ENCODE measurements around the gene ADGRD2.
A peak's percentile ranks its signal among the peaks of the same experiment; 100 is the strongest.

Gene ADGRD2

GRCh38 chr9:124439686-124440243, 10.5 kb upstream of the ADGRD2 start:
- H3K4me3 ChIP-seq (ENCODE audit: low read depth in 1 of 2, low read length in 2 of 2) = no peak overlapping the region
- no peaks in the 10 kb centered on the region for H3K27me3 ChIP-seq (ENCODE audit: low read depth, low read length)
- no peaks in the 10 kb centered on the region for H3K36me3 ChIP-seq (ENCODE audit: control insufficient read depth in 1 of 2, insufficient read depth in 2 of 2, low read length in 2 of 2)
- H3K4me1 ChIP-seq (ENCODE audit: control insufficient read depth in 1 of 2, insufficient read depth in 2 of 2, low read length in 2 of 2) = no peaks in the 10 kb centered on the region
- no peak overlapping the region for H3K27ac ChIP-seq (ENCODE audit: low read length)
- peaks cover 0 to 5% of the 10 kb centered on the region in 2 donors for H3K9me3 ChIP-seq (ENCODE audit: control insufficient read depth in 1 of 2, low read length in 2 of 2)

- Histone ChIP-seq H3K27ac (ENCODE audit: low read length) (no peak overlapping the region), H3K4me3 (ENCODE audit: low read depth in 1 of 2, low read length in 2 of 2) (no peak overlapping the region), H3K27me3 (ENCODE audit: low read depth, low read length) (no peaks in the 10 kb centered on the region), H3K4me1 (ENCODE audit: control insufficient read depth in 1 of 2, insufficient read depth in 2 of 2, low read length in 2 of 2) (no peaks in the 10 kb centered on the region), H3K36me3 (ENCODE audit: control insufficient read depth in 1 of 2, insufficient read depth in 2 of 2, low read length in 2 of 2) (no peaks in the 10 kb centered on the region), H3K9me3 (ENCODE audit: control insufficient read depth in 1 of 2, low read length in 2 of 2) (peaks cover 0 to 5% of the 10 kb centered on the region in 2 donors)
These were observed 9.5 kb upstream of the ADGRD2 start for GRCh38 chr9:124440786-124441185.

- H3K27me3 ChIP-seq (ENCODE audit: low read depth, low read length) = no peaks in the 10 kb centered on the region
- H3K9me3 ChIP-seq (ENCODE audit: control insufficient read depth in 1 of 2, low read length in 2 of 2) = peaks cover 0 to 5% of the 10 kb centered on the region in 2 donors
- H3K36me3 ChIP-seq (ENCODE audit: control insufficient read depth in 1 of 2, insufficient read depth in 2 of 2, low read length in 2 of 2) = no peaks in the 10 kb centered on the region
- no peak overlapping the region for H3K4me3 ChIP-seq (ENCODE audit: low read depth in 1 of 2, low read length in 2 of 2)
- H3K4me1 ChIP-seq (ENCODE audit: control insufficient read depth in 1 of 2, insufficient read depth in 2 of 2, low read length in 2 of 2) = no peaks in the 10 kb centered on the region
- H3K27ac ChIP-seq (ENCODE audit: low read length) = no peak overlapping the region
These were observed 9.0 kb upstream of the ADGRD2 start for GRCh38 chr9:124441291-124441690.

GRCh38 chr9:124442379-124442778, 7.9 kb upstream of the ADGRD2 start:
- Histone ChIP-seq H3K27me3 (ENCODE audit: low read depth, low read length) (no peaks in the 10 kb centered on the region), H3K36me3 (ENCODE audit: control insufficient read depth in 1 of 2, insufficient read depth in 2 of 2, low read length in 2 of 2) (no peaks in the 10 kb centered on the region), H3K4me3 (ENCODE audit: low read depth in 1 of 2, low read length in 2 of 2) (no peak overlapping the region), H3K9me3 (ENCODE audit: control insufficient read depth in 1 of 2, low read length in 2 of 2) (peaks cover 0 to 5% of the 10 kb centered on the region in 2 donors), H3K4me1 (ENCODE audit: control insufficient read depth in 1 of 2, insufficient read depth in 2 of 2, low read length in 2 of 2) (no peaks in the 10 kb centered on the region), H3K27ac (ENCODE audit: low read length) (no peak overlapping the region)

GRCh38 chr9:124442826-124443225, 7.4 kb upstream of the ADGRD2 start:
- Histone ChIP-seq H3K4me3 (ENCODE audit: low read depth in 1 of 2, low read length in 2 of 2) (no peak overlapping the region), H3K27me3 (ENCODE audit: low read depth, low read length) (no peaks in the 10 kb centered on the region), H3K36me3 (ENCODE audit: control insufficient read depth in 1 of 2, insufficient read depth in 2 of 2, low read length in 2 of 2) (no peaks in the 10 kb centered on the region)

GRCh38 chr9:124443625-124444024, 6.6 kb upstream of the ADGRD2 start:
- Histone ChIP-seq H3K4me3 (ENCODE audit: low read depth in 1 of 2, low read length in 2 of 2) (no peak overlapping the region), H3K36me3 (ENCODE audit: control insufficient read depth in 1 of 2, insufficient read depth in 2 of 2, low read length in 2 of 2) (no peaks in the 10 kb centered on the region), H3K9me3 (ENCODE audit: control insufficient read depth in 1 of 2, low read length in 2 of 2) (peaks cover 0 to 5% of the 10 kb centered on the region in 2 donors), H3K4me1 (ENCODE audit: control insufficient read depth in 1 of 2, insufficient read depth in 2 of 2, low read length in 2 of 2) (no peaks in the 10 kb centered on the region), H3K27me3 (ENCODE audit: low read depth, low read length) (no peaks in the 10 kb centered on the region), H3K27ac (ENCODE audit: low read length) (no peak overlapping the region)

More at GRCh38 chr9:124442826-124443225, 7.4 kb upstream of the ADGRD2 start:
- Histone ChIP-seq H3K9me3 (ENCODE audit: control insufficient read depth in 1 of 2, low read length in 2 of 2) (peaks cover 0 to 5% of the 10 kb centered on the region in 2 donors), H3K27ac (ENCODE audit: low read length) (no peak overlapping the region), H3K4me1 (ENCODE audit: control insufficient read depth in 1 of 2, insufficient read depth in 2 of 2, low read length in 2 of 2) (no peaks in the 10 kb centered on the region)

- Histone ChIP-seq H3K9me3 (ENCODE audit: control insufficient read depth in 1 of 2, low read length in 2 of 2) (peaks cover 0 to 5% of the 10 kb centered on the region in 2 donors), H3K4me3 (ENCODE audit: low read depth in 1 of 2, low read length in 2 of 2) (no peak overlapping the region), H3K36me3 (ENCODE audit: control insufficient read depth in 1 of 2, insufficient read depth in 2 of 2, low read length in 2 of 2) (no peaks in the 10 kb centered on the region), H3K4me1 (ENCODE audit: control insufficient read depth in 1 of 2, insufficient read depth in 2 of 2, low read length in 2 of 2) (no peaks in the 10 kb centered on the region), H3K27ac (ENCODE audit: low read length) (no peak overlapping the region), H3K27me3 (ENCODE audit: low read depth, low read length) (no peaks in the 10 kb centered on the region)
These were observed 6.1 kb upstream of the ADGRD2 start for GRCh38 chr9:124444166-124444565.

GRCh38 chr9:124447297-124447661, 3.0 kb upstream of the ADGRD2 start:
- H3K4me3 ChIP-seq (ENCODE audit: low read depth in 1 of 2, low read length in 2 of 2) = no peak overlapping the region
- no peak overlapping the region for H3K27ac ChIP-seq (ENCODE audit: low read length)
- H3K36me3 ChIP-seq (ENCODE audit: control insufficient read depth in 1 of 2, insufficient read depth in 2 of 2, low read length in 2 of 2) = no peaks in the 10 kb centered on the region
- peaks cover 0 to 12% of the 10 kb centered on the region in 2 donors for H3K4me1 ChIP-seq (ENCODE audit: control insufficient read depth in 1 of 2, insufficient read depth in 2 of 2, low read length in 2 of 2)
- peaks cover 0 to 3% of the 10 kb centered on the region in 2 donors for H3K9me3 ChIP-seq (ENCODE audit: control insufficient read depth in 1 of 2, low read length in 2 of 2)
- peaks cover 22% of the 10 kb centered on the region for H3K27me3 ChIP-seq (ENCODE audit: low read depth, low read length)

- Histone ChIP-seq H3K36me3 (ENCODE audit: control insufficient read depth in 1 of 2, insufficient read depth in 2 of 2, low read length in 2 of 2) (no peaks in the 10 kb centered on the region), H3K9me3 (ENCODE audit: control insufficient read depth in 1 of 2, low read length in 2 of 2) (no peaks in the 10 kb centered on the region), H3K27me3 (ENCODE audit: low read depth, low read length) (peaks cover 29% of the 10 kb centered on the region), H3K27ac (ENCODE audit: low read length) (no peak overlapping the region), H3K4me3 (ENCODE audit: low read depth in 1 of 2, low read length in 2 of 2) (no peak overlapping the region), H3K4me1 (ENCODE audit: control insufficient read depth in 1 of 2, insufficient read depth in 2 of 2, low read length in 2 of 2) (peaks cover 0 to 19% of the 10 kb centered on the region in 2 donors)
These were observed 2.2 kb upstream of the ADGRD2 start for GRCh38 chr9:124448019-124448418.

- no peaks in the 10 kb centered on the region for H3K36me3 ChIP-seq (ENCODE audit: control insufficient read depth in 1 of 2, insufficient read depth in 2 of 2, low read length in 2 of 2)
- H3K4me3 ChIP-seq (ENCODE audit: low read depth in 1 of 2, low read length in 2 of 2) = no peak overlapping the region
- no peak overlapping the region for H3K27ac ChIP-seq (ENCODE audit: low read length)
- H3K27me3 ChIP-seq (ENCODE audit: low read depth, low read length) = peaks cover 29% of the 10 kb centered on the region
- peaks cover 0 to 26% of the 10 kb centered on the region in 2 donors for H3K4me1 ChIP-seq (ENCODE audit: control insufficient read depth in 1 of 2, insufficient read depth in 2 of 2, low read length in 2 of 2)
- no peaks in the 10 kb centered on the region for H3K9me3 ChIP-seq (ENCODE audit: control insufficient read depth in 1 of 2, low read length in 2 of 2)
These were observed 685 bp upstream of the ADGRD2 start for GRCh38 chr9:124449381-124450151.

GRCh38 chr9:124450931-124451661, 845 bp downstream of the ADGRD2 start:
- H3K27ac ChIP-seq (ENCODE audit: low read length) = no peak overlapping the region
- H3K36me3 ChIP-seq (ENCODE audit: control insufficient read depth in 1 of 2, insufficient read depth in 2 of 2, low read length in 2 of 2) = no peaks in the 10 kb centered on the region
- H3K4me1 ChIP-seq (ENCODE audit: control insufficient read depth in 1 of 2, insufficient read depth in 2 of 2, low read length in 2 of 2) = peaks cover 0 to 26% of the 10 kb centered on the region in 2 donors
- peaks cover 29% of the 10 kb centered on the region for H3K27me3 ChIP-seq (ENCODE audit: low read depth, low read length)
- peak overlapping the region in 1 of 2 donors; percentile 50 for H3K4me3 ChIP-seq (ENCODE audit: low read depth in 1 of 2, low read length in 2 of 2)
- no peaks in the 10 kb centered on the region for H3K9me3 ChIP-seq (ENCODE audit: control insufficient read depth in 1 of 2, low read length in 2 of 2)

All from muscle layer of duodenum (tissue), 2 donors.